IMR-90 (cell line): ENCODE data around the gene TMPRSS6. TPM values are rescaled to one million over a fixed set of nuclear protein-coding genes. Genes with fewer than 3 reads are reported as not detected.
A peak's percentile ranks its signal among the peaks of the same experiment; 100 is the strongest.

Experiments used
- ATAC-seq: fragments of 200-7000 bp; cut with Tn5 transposase; 2 replicates; pipeline ENCODE4 v1.9.1; 2020; ENCODE audit warnings: low read depth, mild to moderate bottlenecking, moderate library complexity
- BruUV-seq: library from RNA; stranded (reverse); fragments of 400-500 nt; replicated peaks from 2 replicates; lab custom pipeline; 2021; lab: Mats Ljungman, UMichigan
- CTCF ChIA-PET: fragments of 300-600 bp; formaldehyde crosslinking; extraction: SDS; loops from one replicate; lab custom pipeline; 2021; ENCODE audit warnings: antibody characterized with exemption; lab: Yijun Ruan, JAX
- POLR2A ChIA-PET: fragments of 300-600 bp; sonication (Branson Sonifier 250); formaldehyde crosslinking; loops from one replicate; lab custom pipeline; 2022; ENCODE audit warnings: antibody characterized with exemption; ENCODE audit not compliant: unreplicated experiment; lab: Charles Lee
- DNase-seq: peaks from one replicate; pipeline ENCODE4 v3.0.0; 2013
- H2AFZ ChIP-seq: replicated peaks from 2 replicates; pipeline ENCODE3; 2013; ENCODE audit warnings: low read length, mild to moderate bottlenecking; ENCODE audit not compliant: poor library complexity
- H2AK5ac ChIP-seq: 2 replicates; pipeline ENCODE4 v1.6.1; 2013; ENCODE audit warnings: low read depth, low read length, inconsistent platforms
- H2AK9ac ChIP-seq: replicated peaks from 2 replicates; pipeline ENCODE3; 2013; ENCODE audit warnings: mild to moderate bottlenecking, low read depth, low read length, moderate library complexity; ENCODE audit not compliant: poor library complexity
- H2BK120ac ChIP-seq: 2 replicates; pipeline ENCODE4 v1.6.1; 2013; ENCODE audit warnings: low read depth, low read length, inconsistent platforms
- H2BK15ac ChIP-seq: 3 replicates; pipeline ENCODE4 v1.6.1; 2013; ENCODE audit warnings: low read depth, low read length, inconsistent platforms
- H2BK20ac ChIP-seq: 2 replicates; pipeline ENCODE4 v1.6.1; 2013; ENCODE audit warnings: low read depth, mild to moderate bottlenecking, inconsistent platforms, low read length, moderate library complexity
- H2BK5ac ChIP-seq: 2 replicates; pipeline ENCODE4 v1.6.1; 2013; ENCODE audit warnings: mild to moderate bottlenecking, low read depth, low read length, inconsistent platforms; ENCODE audit not compliant: poor library complexity, severe bottlenecking
- H3K14ac ChIP-seq: replicated peaks from 2 replicates; pipeline ENCODE4 v1.6.1; 2013; ENCODE audit warnings: low read depth, low read length, inconsistent platforms
- H3K18ac ChIP-seq: 2 replicates; pipeline ENCODE4 v1.6.1; 2013; ENCODE audit warnings: low read depth, low read length, control low read depth
- H3K23ac ChIP-seq: 2 replicates; pipeline ENCODE4 v1.6.1; 2013; ENCODE audit warnings: low read depth, low read length, inconsistent platforms
- H3K27ac ChIP-seq: 2 replicates; pipeline ENCODE4 v1.5.1; 2013; ENCODE audit warnings: mild to moderate bottlenecking, control low read depth, low read length; ENCODE audit not compliant: insufficient read depth
- H3K27me3 ChIP-seq: 2 replicates; pipeline ENCODE4 v1.6.1; 2013; ENCODE audit warnings: low read length; ENCODE audit not compliant: control insufficient read depth, insufficient read depth
- H3K36me3 ChIP-seq: 2 replicates; pipeline ENCODE4 v1.6.1; 2013; ENCODE audit warnings: low read length, mixed read lengths; ENCODE audit not compliant: control insufficient read depth, insufficient read depth
- H3K4ac ChIP-seq: 2 replicates; pipeline ENCODE4 v1.6.1; 2013; ENCODE audit warnings: low read depth, low read length, inconsistent platforms
- H3K4me1 ChIP-seq: 2 replicates; pipeline ENCODE4 v1.6.1; 2013; ENCODE audit warnings: low read length, mixed read lengths; ENCODE audit not compliant: control insufficient read depth, insufficient read depth
- H3K4me2 ChIP-seq: 2 replicates; pipeline ENCODE4 v1.6.1; 2013; ENCODE audit warnings: low read depth, mild to moderate bottlenecking, control low read depth, low read length, moderate library complexity
- H3K4me3 ChIP-seq: 2 replicates; pipeline ENCODE4 v1.5.1; 2013; ENCODE audit warnings: low read depth, mild to moderate bottlenecking, control low read depth, low read length, moderate library complexity; ENCODE audit not compliant: insufficient read depth
- H3K56ac ChIP-seq: 2 replicates; pipeline ENCODE4 v1.6.1; 2013; ENCODE audit warnings: low read length, inconsistent platforms; ENCODE audit not compliant: insufficient read depth; ENCODE audit errors: extremely low read depth
- H3K79me1 ChIP-seq, 2 experiments: 2 replicates each; pipeline ENCODE4 v1.6.1; 2013; ENCODE audit warnings: low read length in 2 of 2, inconsistent platforms in 1 of 2, low read depth in 1 of 2
- H3K9ac ChIP-seq: 2 replicates; pipeline ENCODE4 v1.6.1; 2013; ENCODE audit warnings: low read depth, low read length, control low read depth
- H3K9me1 ChIP-seq: 2 replicates; pipeline ENCODE4 v1.6.1; 2013; ENCODE audit warnings: low read length, inconsistent platforms; ENCODE audit not compliant: insufficient read depth
- H3K9me3 ChIP-seq: 2 replicates; pipeline ENCODE4 v1.6.1; 2013; ENCODE audit warnings: low read length; ENCODE audit not compliant: control insufficient read depth, insufficient read depth
- H4K20me1 ChIP-seq: 2 replicates; pipeline ENCODE4 v1.6.1; 2013; ENCODE audit warnings: low read length, inconsistent platforms; ENCODE audit not compliant: insufficient read depth
- H4K5ac ChIP-seq: 2 replicates; pipeline ENCODE4 v1.6.1; 2013; ENCODE audit warnings: mild to moderate bottlenecking, low read depth, low read length, control low read depth
- H4K8ac ChIP-seq, 2 experiments: 2 replicates each; pipeline ENCODE4 v1.6.1; 2013; ENCODE audit warnings: low read depth in 2 of 2, low read length in 2 of 2, control low read depth in 1 of 2, inconsistent platforms in 1 of 2
- H4K91ac ChIP-seq: 2 replicates; pipeline ENCODE4 v1.6.1; 2013; ENCODE audit warnings: low read depth, low read length, inconsistent platforms; ENCODE audit not compliant: insufficient read depth
- BHLHE40 ChIP-seq: fragments of 150-350 bp; IDR thresholded peaks from 2 replicates; pipeline ENCODE4 v1.6.1; 2016; ENCODE audit warnings: mild to moderate bottlenecking, low read depth, low read length
- CEBPB ChIP-seq: IDR thresholded peaks from 2 replicates; pipeline ENCODE4 v1.6.1; 2012; ENCODE audit warnings: low read depth, low read length, improper control_type of control experiment
- CHD1 ChIP-seq: IDR thresholded peaks from 2 replicates; pipeline ENCODE4 v1.6.1; 2012; ENCODE audit warnings: low read depth, low read length, improper control_type of control experiment
- CTCF ChIP-seq: conservative IDR thresholded peaks from 2 replicates; pipeline ENCODE4 v1.5.1; 2012; ENCODE audit warnings: mild to moderate bottlenecking, low read depth, low read length, improper control_type of control experiment
- FOS ChIP-seq: fragments of 150-350 bp; IDR thresholded peaks from 2 replicates; pipeline ENCODE4 v1.6.1; 2016; ENCODE audit warnings: low read depth, low read length
- MAFK ChIP-seq: IDR thresholded peaks from 2 replicates; pipeline ENCODE4 v1.6.1; 2012; ENCODE audit warnings: low read depth, low read length, improper control_type of control experiment
- MAZ ChIP-seq: IDR thresholded peaks from 2 replicates; pipeline ENCODE4 v1.6.1; 2012; ENCODE audit warnings: low read depth, mild to moderate bottlenecking, low read length, improper control_type of control experiment, moderate library complexity, borderline replicate concordance
- MXI1 ChIP-seq: IDR thresholded peaks from 2 replicates; pipeline ENCODE4 v1.6.1; 2012; ENCODE audit warnings: low read depth, mild to moderate bottlenecking, low read length, moderate library complexity, borderline replicate concordance
- NFE2L2 ChIP-seq: fragments of 150-350 bp; IDR thresholded peaks from 2 replicates; pipeline ENCODE4 v1.6.1; 2016; ENCODE audit warnings: low read depth, mild to moderate bottlenecking, low read length
- POLR2A ChIP-seq: IDR thresholded peaks from 2 replicates; pipeline ENCODE4 v1.6.1; 2012; ENCODE audit warnings: mild to moderate bottlenecking, low read depth, low read length
- RAD21 ChIP-seq: IDR thresholded peaks from 2 replicates; pipeline ENCODE4 v1.6.1; 2012; ENCODE audit warnings: low read length, improper control_type of control experiment
- RCOR1 ChIP-seq: IDR thresholded peaks from 2 replicates; pipeline ENCODE4 v1.6.1; 2012; ENCODE audit warnings: mild to moderate bottlenecking, low read length, improper control_type of control experiment; ENCODE audit not compliant: insufficient replicate concordance
- RFX5 ChIP-seq: IDR thresholded peaks from 2 replicates; pipeline ENCODE4 v1.8.0; 2012; ENCODE audit warnings: low read depth, mild to moderate bottlenecking, low read length, moderate library complexity
- SMC3 ChIP-seq: fragments of 150-350 bp; IDR thresholded peaks from 2 replicates; pipeline ENCODE4 v1.6.1; 2016; ENCODE audit warnings: low read depth, mild to moderate bottlenecking, antibody characterized with exemption, low read length, moderate library complexity
- WGBS, 2 experiments: methylation state at CpG; one replicate each; pipeline versions ENCODE4 v1.1.5 to v1.1.7; 2013; ENCODE audit warnings: missing lambda C conversion rate in 2 of 2; ENCODE audit not compliant: insufficient read length in 1 of 2; ENCODE audit errors: extremely low coverage in 2 of 2; 5-methylcytosine and 5-hydroxymethylcytosine counted together
- dilution Hi-C: fragments of 300-500 bp; cut with HindIII; formaldehyde crosslinking; loops from one replicate; pipeline ENCODE4 v1.14.3; 2018; ENCODE audit warnings: low sequenced_read_pairs; ENCODE audit not compliant: unreplicated experiment
- in situ Hi-C: fragments of 300-500 bp; cut with MboI; formaldehyde crosslinking; loops from 3 replicates; pipeline ENCODE4 v1.14.3; 2019; ENCODE audit warnings: low sequenced_read_pairs, inconsistent platforms, mixed read lengths
- intact Hi-C: fragments of 100-400 bp; cut with micrococcal nuclease; formaldehyde crosslinking; loops from 2 replicates; pipeline ENCODE4 v1.10.0; 2022
- polyA plus RNA-seq, 3 experiments: library from polyadenylated mRNA; depleted of rRNA; stranded (reverse); fragments of >200 nt; gene quantifications; 2 replicates each; pipeline ENCODE4 v1.2.3, GENCODE V29; 2012; ENCODE audit warnings: low replicate concordance in 1 of 3
- total RNA-seq: library from RNA; depleted of rRNA; stranded (reverse); fragments of >200 nt; gene quantifications from 2 replicates; pipeline ENCODE4 v1.2.3, GENCODE V29; 2012
- TF ChIP-seq, protein P1 (sequence below): fragments of 150-350 bp; IDR thresholded peaks from 2 replicates; pipeline ENCODE4 v1.6.1; 2017; ENCODE audit warnings: mild to moderate bottlenecking, antibody characterized with exemption, low read length, low read depth
- TF ChIP-seq, protein P2 (sequence below): fragments of 150-350 bp; IDR thresholded peaks from 2 replicates; pipeline ENCODE4 v1.6.1; 2016; ENCODE audit warnings: low read depth, mild to moderate bottlenecking, low read length, moderate library complexity, borderline replicate concordance

Gene TMPRSS6
- total and polyA plus RNA-seq, 2 of the 4 experiments (the other 2 are of a cell fraction): not detected

DNA sequence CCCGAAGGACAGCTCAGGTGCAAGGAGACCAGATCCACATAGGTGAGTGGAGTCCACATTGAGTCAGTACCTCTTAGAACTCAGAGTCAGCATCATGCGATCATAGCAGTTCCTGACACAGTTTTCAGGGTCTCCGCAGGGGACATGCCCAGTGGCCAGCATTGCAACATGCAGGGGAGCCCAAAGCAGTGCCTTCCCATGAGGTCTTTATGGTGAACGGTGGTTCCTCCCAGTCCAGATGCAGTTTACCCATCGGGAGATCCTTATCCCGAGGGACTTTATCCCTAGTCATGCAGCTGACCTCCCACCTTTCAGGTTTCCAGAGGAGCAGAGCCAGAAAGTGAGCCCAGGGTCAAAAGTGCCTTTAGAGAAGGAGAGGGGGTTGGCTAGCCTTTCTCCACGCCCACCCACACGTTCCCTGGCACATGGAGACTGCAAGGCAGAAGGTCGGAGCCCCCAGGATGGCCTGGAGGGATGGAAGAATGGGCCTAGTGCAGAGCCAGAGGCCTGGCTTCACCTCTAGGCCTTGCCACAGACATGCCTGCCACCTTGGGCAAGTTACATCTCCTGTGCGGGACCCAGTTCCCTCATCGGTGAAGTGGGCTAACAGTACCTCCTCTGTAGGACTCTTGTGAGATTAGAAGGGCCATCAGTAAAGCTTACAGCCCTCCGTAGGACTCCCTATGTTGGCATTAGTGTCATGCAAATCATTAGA lies 51.6 kb downstream of the TMPRSS6 start:
- Histone ChIP-seq H3K14ac (no peak overlapping the region), H3K56ac (no peak overlapping the region), H3K27me3 (no peaks in the 10 kb centered on the region), H3K18ac (no peak overlapping the region), H2AK5ac (no peak overlapping the region), H3K9ac (no peak overlapping the region), H3K27ac (no peak overlapping the region), H3K79me1 (peaks cover under 1 to 5% of the 10 kb centered on the region in 2 experiments; a peak in 1 of 4 replicates), H3K4me2 (no peak overlapping the region), H2BK15ac (no peak overlapping the region), H3K36me3 (peaks cover 41% of the 10 kb centered on the region), H4K8ac (no peak overlapping the region), H3K4me1 (no peaks in the 10 kb centered on the region), H3K23ac (no peak overlapping the region), H3K4ac (no peak overlapping the region), H2AFZ (no peak overlapping the region), H2BK20ac (no peak overlapping the region), H3K4me3 (no peak overlapping the region), H2AK9ac (peak overlapping the region; percentile 39), H4K91ac (no peak overlapping the region), H2BK120ac (no peak overlapping the region), H4K20me1 (no peaks in the 10 kb centered on the region), H4K5ac (no peak overlapping the region), H2BK5ac (no peak overlapping the region), H3K9me1 (0 out of 2 replicates have a peak, but pooled peaks cover under 1% of the 10 kb centered on the region), H3K9me3 (no peaks in the 10 kb centered on the region)
- ATAC-seq (no peak), DNase-seq (no peak)
- in situ Hi-C loops: no loop called here
- 100% methylated on average over 3 of the region's 12 CpGs; no CpG with 5 or more reads in 1 of the 2 experiments for WGBS, 2 experiments
- intact Hi-C loops: no loop called here
- ChIA-PET POLR2A (no interaction called here), CTCF (no interaction called here)
- TF ChIP-seq RCOR1: no peak
- TF ChIP-seq, protein P1, sequence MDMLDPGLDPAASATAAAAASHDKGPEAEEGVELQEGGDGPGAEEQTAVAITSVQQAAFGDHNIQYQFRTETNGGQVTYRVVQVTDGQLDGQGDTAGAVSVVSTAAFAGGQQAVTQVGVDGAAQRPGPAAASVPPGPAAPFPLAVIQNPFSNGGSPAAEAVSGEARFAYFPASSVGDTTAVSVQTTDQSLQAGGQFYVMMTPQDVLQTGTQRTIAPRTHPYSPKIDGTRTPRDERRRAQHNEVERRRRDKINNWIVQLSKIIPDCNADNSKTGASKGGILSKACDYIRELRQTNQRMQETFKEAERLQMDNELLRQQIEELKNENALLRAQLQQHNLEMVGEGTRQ: no peak
- TF ChIP-seq CHD1: no peak
- TF ChIP-seq CEBPB: no peak
- no peak for TF ChIP-seq NFE2L2
- no peak for TF ChIP-seq MAFK
- TF ChIP-seq SMC3: no peak
- TF ChIP-seq RFX5: no peak
- no peak for TF ChIP-seq MXI1
- TF ChIP-seq MAZ: no peak
- TF ChIP-seq RAD21: no peak
- TF ChIP-seq FOS: no peak
- TF ChIP-seq, protein P2, sequence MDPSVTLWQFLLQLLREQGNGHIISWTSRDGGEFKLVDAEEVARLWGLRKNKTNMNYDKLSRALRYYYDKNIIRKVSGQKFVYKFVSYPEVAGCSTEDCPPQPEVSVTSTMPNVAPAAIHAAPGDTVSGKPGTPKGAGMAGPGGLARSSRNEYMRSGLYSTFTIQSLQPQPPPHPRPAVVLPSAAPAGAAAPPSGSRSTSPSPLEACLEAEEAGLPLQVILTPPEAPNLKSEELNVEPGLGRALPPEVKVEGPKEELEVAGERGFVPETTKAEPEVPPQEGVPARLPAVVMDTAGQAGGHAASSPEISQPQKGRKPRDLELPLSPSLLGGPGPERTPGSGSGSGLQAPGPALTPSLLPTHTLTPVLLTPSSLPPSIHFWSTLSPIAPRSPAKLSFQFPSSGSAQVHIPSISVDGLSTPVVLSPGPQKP: no peak
- TF ChIP-seq POLR2A: no peak
- TF ChIP-seq CTCF: no peak
- TF ChIP-seq BHLHE40: no peak
- no TSS peak for BruUV-seq
- dilution Hi-C loops: no loop called here
